ENCODE results near the gene ENOSF1.

DNA sequence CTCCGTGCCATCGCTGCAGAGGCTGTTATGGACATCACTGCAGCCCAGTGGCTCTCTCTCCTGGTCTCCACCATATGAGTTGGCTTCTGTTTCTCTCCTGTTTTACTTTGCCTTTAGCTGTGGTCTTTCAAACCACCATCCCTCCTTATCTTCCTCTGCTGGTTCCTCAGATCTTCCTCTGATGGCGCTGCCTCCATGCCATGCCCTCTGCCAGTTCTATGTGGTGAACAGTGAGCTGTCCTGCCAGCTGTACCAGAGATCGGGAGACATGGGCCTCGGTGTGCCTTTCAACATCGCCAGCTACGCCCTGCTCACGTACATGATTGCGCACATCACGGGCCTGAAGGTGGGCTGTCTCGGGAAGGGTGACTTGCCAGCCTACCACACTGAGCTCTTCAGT, 41.9 kb downstream of the ENOSF1 start:
- TF ChIP-seq, protein P1, sequence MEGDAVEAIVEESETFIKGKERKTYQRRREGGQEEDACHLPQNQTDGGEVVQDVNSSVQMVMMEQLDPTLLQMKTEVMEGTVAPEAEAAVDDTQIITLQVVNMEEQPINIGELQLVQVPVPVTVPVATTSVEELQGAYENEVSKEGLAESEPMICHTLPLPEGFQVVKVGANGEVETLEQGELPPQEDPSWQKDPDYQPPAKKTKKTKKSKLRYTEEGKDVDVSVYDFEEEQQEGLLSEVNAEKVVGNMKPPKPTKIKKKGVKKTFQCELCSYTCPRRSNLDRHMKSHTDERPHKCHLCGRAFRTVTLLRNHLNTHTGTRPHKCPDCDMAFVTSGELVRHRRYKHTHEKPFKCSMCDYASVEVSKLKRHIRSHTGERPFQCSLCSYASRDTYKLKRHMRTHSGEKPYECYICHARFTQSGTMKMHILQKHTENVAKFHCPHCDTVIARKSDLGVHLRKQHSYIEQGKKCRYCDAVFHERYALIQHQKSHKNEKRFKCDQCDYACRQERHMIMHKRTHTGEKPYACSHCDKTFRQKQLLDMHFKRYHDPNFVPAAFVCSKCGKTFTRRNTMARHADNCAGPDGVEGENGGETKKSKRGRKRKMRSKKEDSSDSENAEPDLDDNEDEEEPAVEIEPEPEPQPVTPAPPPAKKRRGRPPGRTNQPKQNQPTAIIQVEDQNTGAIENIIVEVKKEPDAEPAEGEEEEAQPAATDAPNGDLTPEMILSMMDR (IDR thresholded peaks at IDR 0.05), result no peak
- TF ChIP-seq POLR2A (IDR thresholded peaks at IDR 0.05), result no peak
